ENCODE results near the gene SAP30L.

SAP30L gene

GRCh38 chr5:154466147-154466546, 20.4 kb downstream of the SAP30L start:
- DNase-seq, result no peak

- DNase-seq, result no peak
Measured at GRCh38 chr5:154466671-154467070, 20.9 kb downstream of the SAP30L start.

GRCh38 chr5:154467655-154468354, 22.0 kb downstream of the SAP30L start:
- peak; percentile 76 for DNase-seq

GRCh38 chr5:154470137-154470536, 24.3 kb downstream of the SAP30L start:
- DNase-seq, result no peak

GRCh38 chr5:154470947-154471870, 25.4 kb downstream of the SAP30L start:
- no peak for DNase-seq

DNA sequence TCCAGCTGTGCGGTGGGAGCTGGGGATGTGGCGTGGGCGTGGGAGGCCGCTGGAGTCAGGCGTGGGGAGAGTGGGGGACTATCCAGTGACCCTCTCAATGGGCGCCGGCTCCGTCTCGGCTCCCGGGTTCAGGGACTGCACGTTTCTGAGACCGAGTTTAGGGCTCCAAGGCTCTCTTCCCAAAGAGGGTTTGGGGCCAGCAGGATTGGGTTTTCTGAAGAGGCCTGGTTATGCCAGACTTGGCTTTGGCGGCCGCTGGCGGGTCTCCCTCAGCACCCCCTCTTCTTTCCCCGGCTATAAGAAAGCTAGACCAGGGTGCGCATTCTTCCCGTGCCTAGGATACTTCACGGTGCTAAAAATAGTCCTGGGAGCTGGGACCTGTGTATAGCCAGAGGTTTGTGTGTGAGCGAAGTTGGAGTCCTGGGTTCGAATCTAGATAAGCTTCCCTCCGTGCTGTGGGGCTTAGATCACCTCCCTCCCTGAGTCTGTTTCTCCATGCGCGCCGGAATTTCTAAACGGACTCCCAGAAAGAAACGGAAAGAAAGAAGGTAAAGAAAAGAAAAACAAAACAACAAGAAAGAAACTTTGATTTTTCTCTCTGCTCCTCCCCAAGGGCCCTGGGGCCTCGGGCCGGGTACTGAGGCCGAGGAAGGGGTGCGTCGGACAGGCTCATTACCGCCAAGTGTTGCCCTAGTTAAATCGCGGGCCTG, 27.2 kb downstream of the SAP30L start:
- no peak for DNase-seq

GRCh38 chr5:154473581-154474283, 27.9 kb downstream of the SAP30L start:
- DNase-seq, result no peak

GRCh38 chr5:154474396-154475334, 28.9 kb downstream of the SAP30L start:
- DNase-seq, result no peak

- DNase-seq, result no peak
Measured at GRCh38 chr5:154475591-154476353, 30.0 kb downstream of the SAP30L start.

GRCh38 chr5:154476354-154477205, 30.8 kb downstream of the SAP30L start:
- no peak for DNase-seq

DNA sequence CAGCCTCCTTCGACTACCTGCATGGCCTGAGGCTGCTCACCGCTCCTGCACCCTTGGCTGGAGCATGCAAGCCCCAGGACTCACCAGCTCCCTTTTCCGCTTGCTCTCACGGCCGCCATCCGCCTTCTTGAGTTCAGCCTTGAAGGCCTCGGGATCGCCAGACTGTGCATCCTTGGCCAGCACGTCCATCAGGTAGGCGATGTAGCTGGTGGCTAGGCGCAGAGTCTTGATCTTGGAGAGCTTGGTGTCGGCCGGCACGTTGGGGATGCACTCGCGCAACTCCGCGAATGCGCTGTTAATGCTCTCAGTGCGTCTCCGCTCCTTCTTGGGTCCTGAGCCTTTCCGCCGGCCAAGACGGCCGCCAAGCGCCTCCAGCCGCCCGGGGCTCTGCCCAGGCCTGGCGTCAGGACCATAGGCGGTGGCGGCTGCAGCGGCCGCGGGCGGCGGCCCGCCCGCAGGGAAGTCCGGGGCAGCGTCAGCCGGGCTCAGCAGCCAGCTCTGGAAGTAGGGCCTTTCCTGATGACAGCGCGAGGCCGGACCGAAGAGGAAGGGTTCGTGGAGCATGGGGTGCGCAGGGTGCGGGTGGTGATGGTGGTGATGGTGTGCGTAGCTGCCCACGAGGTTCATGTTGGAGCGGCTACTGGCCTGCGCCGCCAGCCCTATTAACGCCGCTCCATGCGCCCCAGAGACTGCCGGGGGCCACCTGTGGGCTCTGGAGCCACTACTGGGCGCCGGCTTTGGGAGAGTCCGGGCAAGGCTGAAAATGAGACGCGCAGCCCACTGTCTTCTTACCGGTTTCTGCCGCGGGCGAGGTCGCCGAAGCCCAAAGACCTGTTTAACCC, 31.8 kb downstream of the SAP30L start:
- no peak for DNase-seq

DNA sequence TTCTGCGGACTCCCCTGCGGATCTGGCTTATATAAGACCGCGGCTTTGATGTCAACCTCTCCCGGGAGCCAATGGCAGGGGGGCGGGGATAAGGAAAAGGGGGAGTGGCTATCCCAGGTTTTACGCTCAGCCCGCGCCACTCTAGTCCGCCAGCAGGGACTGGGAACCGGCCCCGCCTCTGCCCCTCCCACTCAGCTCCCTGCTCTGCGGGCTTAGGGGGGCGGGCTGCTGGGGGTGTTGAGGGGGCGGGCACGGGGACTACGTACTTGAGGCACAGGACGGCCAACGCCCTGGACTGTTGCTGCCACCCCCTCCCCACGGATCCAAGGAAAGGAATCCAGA, 32.4 kb downstream of the SAP30L start, which contains the start of gene HAND1:
Gene HAND1, minus strand, starts transcription at position 4 of the 342 bp plus-strand sequence. CDS start 219 bp downstream, outside the sequence.
- DNase-seq, result no peak

GRCh38 chr5:154478752-154479159, 33.0 kb downstream of the SAP30L start:
- no peak for DNase-seq

GRCh38 chr5:154479160-154479943, 33.6 kb downstream of the SAP30L start:
- DNase-seq, result no peak

GRCh38 chr5:154479944-154480750, 34.4 kb downstream of the SAP30L start:
- DNase-seq, result no peak

DNA sequence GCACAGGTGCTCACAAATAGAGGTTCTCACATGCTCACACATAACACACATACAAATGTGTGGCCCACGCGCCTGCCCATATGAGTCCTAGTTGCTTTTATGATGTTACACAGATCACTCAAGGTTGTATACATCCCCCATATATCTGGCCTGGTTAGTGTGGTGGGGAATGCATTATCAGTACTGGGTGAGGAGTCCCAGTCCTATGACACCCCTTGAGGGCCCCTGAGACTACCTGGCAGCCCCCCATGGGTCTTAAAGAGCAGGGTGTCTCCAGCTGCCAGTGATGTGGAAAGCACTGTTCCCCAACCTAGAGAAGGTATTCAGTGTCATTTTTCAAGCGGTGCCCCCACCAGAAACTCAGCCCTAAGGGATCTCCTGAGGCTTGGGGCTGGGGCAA, 35.0 kb downstream of the SAP30L start:
- DNase-seq, result no peak
